Pancreas (tissue), 10 donors: Measurements from ENCODE around the gene ACOD1. TPM values are rescaled to one million over a fixed set of nuclear protein-coding genes. Genes with fewer than 3 reads are reported as not detected.
A peak's percentile ranks its signal among the peaks of the same experiment; 100 is the strongest.
"Not testable (repeated sequence)": the region's sequence is repeated elsewhere in the genome, so short reads cannot be mapped to it uniquely, and the experiment has no call there.

Experiments used
- ATAC-seq, 4 donors: fragments of 200-7000 bp; cut with Tn5 transposase; one replicate each; pipeline versions ENCODE4 v1.8.0 to v1.9.1; 2020; ENCODE audit warnings: mild to moderate bottlenecking in 4 of 4, moderate library complexity in 4 of 4
- DNase-seq, 6 donors: peaks; one replicate each; pipeline ENCODE4 v3.0.0-alpha.2; 2020
- FAIRE-seq: peaks from 2 replicates; lab custom pipeline; 2012; peaks lifted over from hg19 to GRCh38; lab: Jason Lieb, UNC
- H3K27ac ChIP-seq, 4 donors: fragments of 200-600 bp; sonication (generic); 1 replicate in 3 of 4; 2 replicates in 1 of 4; pipeline versions ENCODE4 v1.5.0 to v1.8.0; 2020
- H3K27me3 ChIP-seq, 4 donors: fragments of 200-600 bp; one replicate each; pipeline ENCODE4 v1.8.0; 2021
- H3K36me3 ChIP-seq, 3 donors: fragments of 200-600 bp; sonication (generic) in 1 of 3; one replicate each; pipeline versions ENCODE4 v1.5.0 to v1.8.0; 2020 to 2021
- H3K4me1 ChIP-seq, 3 donors: fragments of 200-600 bp; one replicate each; pipeline ENCODE4 v1.8.0; 2021
- H3K4me3 ChIP-seq, 4 donors: fragments of 200-600 bp; sonication (generic) in 2 of 4; one replicate each; pipeline versions ENCODE4 v1.5.0 to v1.8.0; 2020 to 2021
- H3K9me3 ChIP-seq, 4 donors: fragments of 200-600 bp; one replicate each; pipeline ENCODE4 v1.8.0; 2021
- CTCF ChIP-seq, 4 donors: fragments of 200-600 bp; sonication (generic) in 3 of 4; IDR thresholded peaks; one replicate each; pipeline versions ENCODE4 v1.5.0 to v1.8.0; 2021; ENCODE audit warnings: antibody characterized with exemption in 4 of 4
- WGBS, 2 donors: extraction: QIAGEN DNeasy Blood & Tissue Kit; methylation state at CpG; one replicate each; pipeline ENCODE4 v1.1.7; 2013; 5-methylcytosine and 5-hydroxymethylcytosine counted together
- intact Hi-C, 3 donors: fragments of 100-400 bp; cut with DNase I; formaldehyde crosslinking; loops; one replicate each; pipeline versions ENCODE4 v1.11.1 to v1.14.2; 2022
- polyA plus RNA-seq, 2 donors: library from polyadenylated mRNA; stranded (reverse); fragments of 200-250 nt; gene quantifications; one replicate each; pipeline ENCODE4 v1.2.3, GENCODE V29; 2013
- total RNA-seq, 6 donors: library from RNA; stranded (reverse); fragmentation: NEBNext Ultra II Directional in 4 of 6; extraction: Animal tissue kit (Norgen Biotek cat#: 25700) in 4 of 6; gene quantifications; one replicate each; pipeline versions ENCODE4 v1.2.1 to v1.2.4, GENCODE V29; 2021 to 2023
- donor health status: healthy with polysubstance abuse.
- donor health status: DM: no; HTN: no; CAD: no; lungs with moderate emphysema.
- donor health status: DM: no; HTN: no; CAD: no.
- donor health status: control.
- donor health status: control.
- donor health status: Bipolar disorder and iron deficiency.
- donor health status: DM: yes; HTN: yes; CAD: no.
- donor health status: DM: no; HTN: no; CAD: no.
- donor health status: DM: no; HTN: no; CAD: no.
- donor health status: DM: yes; HTN: yes; CAD: no.

ACOD1 gene
- total and polyA plus RNA-seq, 8 donors, result not detected

GRCh38 chr13:76913898-76914297 is 34.4 kb upstream of the ACOD1 start:
- no peak overlapping the region for H3K27ac ChIP-seq
- H3K4me3 ChIP-seq, result no peak overlapping the region
- no peaks in the 10 kb centered on the region for H3K36me3 ChIP-seq
- H3K9me3 ChIP-seq, result no peaks in the 10 kb centered on the region
- no peaks in the 10 kb centered on the region for H3K4me1 ChIP-seq
- intact Hi-C loops, result no loop called here
- ATAC-seq (no peak), DNase-seq (no peak), FAIRE-seq (no peak)
- no peaks in the 10 kb centered on the region for H3K27me3 ChIP-seq
- 49 to 56% methylated on average over 4 of the region's 4 CpGs for WGBS, 2 donors
- TF ChIP-seq CTCF (IDR thresholded peaks at IDR 0.05), result no peak

- ATAC-seq, result no peak
- WGBS, 2 donors, result 30 to 35% methylated on average over 1 of the region's 1 CpG
- H3K36me3 ChIP-seq, result no peaks in the 10 kb centered on the region
- H3K9me3 ChIP-seq, result no peaks in the 10 kb centered on the region
- TF ChIP-seq CTCF (IDR thresholded peaks at IDR 0.05), result no peak
- H3K27ac ChIP-seq, result no peak overlapping the region
- no peak for FAIRE-seq
- intact Hi-C loops, result no loop called here
- H3K4me3 ChIP-seq, result no peak overlapping the region
- H3K27me3 ChIP-seq, result no peaks in the 10 kb centered on the region
- DNase-seq, result no peak
- H3K4me1 ChIP-seq, result no peaks in the 10 kb centered on the region
Measured at GRCh38 chr13:76917095-76917494, 31.2 kb upstream of the ACOD1 start.

GRCh38 chr13:76917755-76918481 is 30.4 kb upstream of the ACOD1 start:
- FAIRE-seq, H3K9me3 ChIP-seq, intact Hi-C loops, DNase-seq, H3K36me3 ChIP-seq, H3K27me3 ChIP-seq, H3K4me3 ChIP-seq, H3K4me1 ChIP-seq: not testable (repeated sequence)
- 85 to 88% methylated on average over 12 of the region's 12 CpGs for WGBS, 2 donors
- ATAC-seq, result peak in 2 of 4 donors; percentile 67 to 76
- peak overlapping the region in 1 of 4 donors; percentile 4 for H3K27ac ChIP-seq

- Histone ChIP-seq H3K9me3 (no peaks in the 10 kb centered on the region), H3K4me1 (no peaks in the 10 kb centered on the region), H3K4me3 (no peak overlapping the region), H3K36me3 (no peaks in the 10 kb centered on the region), H3K27ac (no peak overlapping the region), H3K27me3 (no peaks in the 10 kb centered on the region)
- intact Hi-C loops, result no loop called here
- no peak for TF ChIP-seq CTCF (IDR thresholded peaks at IDR 0.05)
- ATAC-seq (no peak), FAIRE-seq (no peak), DNase-seq (no peak)
- WGBS, 2 donors, result 81 to 96% methylated on average over 1 of the region's 1 CpG
Measured at GRCh38 chr13:76921516-76921915, 26.8 kb upstream of the ACOD1 start.

GRCh38 chr13:76925115-76925514 is 23.2 kb upstream of the ACOD1 start:
- no peak overlapping the region for H3K4me3 ChIP-seq
- no peaks in the 10 kb centered on the region for H3K4me1 ChIP-seq
- FAIRE-seq (no peak), DNase-seq (no peak), ATAC-seq (peak in 3 of 4 donors; percentile 56 to 85 (median 64))
- intact Hi-C loops, result no loop called here
- H3K36me3 ChIP-seq, result no peaks in the 10 kb centered on the region
- H3K9me3 ChIP-seq, result no peaks in the 10 kb centered on the region
- WGBS, 2 donors, result 25 to 39% methylated on average over 1 of the region's 1 CpG
- peak overlapping the region in 1 of 4 donors; percentile 56 for H3K27ac ChIP-seq
- no peaks in the 10 kb centered on the region for H3K27me3 ChIP-seq
- no peak for TF ChIP-seq CTCF (IDR thresholded peaks at IDR 0.05)
